OCI-LY7 (cell line): ENCODE results near the gene FAM9A. TPM values are rescaled to one million over a fixed set of nuclear protein-coding genes. Genes with fewer than 3 reads are reported as not detected.

Experiments
- Bru-seq: library from RNA; stranded (reverse); fragments of 400-500 nt; gene quantifications from one replicate; lab custom pipeline; 2021; lab: Mats Ljungman, UMichigan
- BruChase-seq, 2 experiments: library from RNA; stranded (reverse); fragments of 400-500 nt; gene quantifications; one replicate each; lab custom pipeline; 2021; lab: Mats Ljungman, UMichigan
- BruUV-seq: library from RNA; stranded (reverse); fragments of 400-500 nt; replicated peaks from 2 replicates; lab custom pipeline; 2021; lab: Mats Ljungman, UMichigan
- CTCF ChIA-PET: fragments of 300-600 bp; sonication (Branson Sonifier 250); formaldehyde crosslinking; loops from one replicate; lab custom pipeline; 2022; ENCODE audit warnings: antibody characterized with exemption; ENCODE audit not compliant: unreplicated experiment; lab: Charles Lee
- POLR2A ChIA-PET: fragments of 300-600 bp; sonication (Branson Sonifier 250); formaldehyde crosslinking; loops from one replicate; lab custom pipeline; 2022; ENCODE audit warnings: antibody characterized with exemption; lab: Charles Lee
- DNase-seq: peaks from one replicate; pipeline ENCODE4 v3.0.0-alpha.2; 2015; ENCODE audit warnings: low spot score
- H2AFZ ChIP-seq: fragments of 200-600 bp; sonication (generic), shearing (Covaris generic); 2 replicates; pipeline ENCODE4 v1.6.1; 2014; ENCODE audit warnings: mild to moderate bottlenecking, antibody characterized with exemption, low read length, moderate library complexity
- H3K27ac ChIP-seq: fragments of 200-600 bp; sonication (generic); 2 replicates; pipeline ENCODE4 v1.5.1; 2014; ENCODE audit warnings: mixed run types, low read depth, mild to moderate bottlenecking, moderate library complexity, low read length, inconsistent platforms; ENCODE audit not compliant: poor library complexity, severe bottlenecking
- H3K36me3 ChIP-seq: fragments of 200-600 bp; sonication (generic); 2 replicates; pipeline ENCODE4 v1.6.1; 2014; ENCODE audit warnings: mild to moderate bottlenecking, antibody characterized with exemption, low read length, moderate library complexity, mixed read lengths; ENCODE audit not compliant: insufficient read depth
- H3K4me1 ChIP-seq: fragments of 200-600 bp; sonication (generic); 2 replicates; pipeline ENCODE4 v1.5.1; 2014; ENCODE audit warnings: mild to moderate bottlenecking, low read length; ENCODE audit not compliant: insufficient read depth, poor library complexity, severe bottlenecking
- H3K4me2 ChIP-seq: fragments of 200-600 bp; sonication (generic); 2 replicates; pipeline ENCODE4 v1.6.1; 2014; ENCODE audit warnings: mild to moderate bottlenecking, low read length
- H3K4me3 ChIP-seq: fragments of 200-600 bp; sonication (generic); 2 replicates; pipeline ENCODE4 v1.5.1; 2014; ENCODE audit warnings: mild to moderate bottlenecking, low read depth, low read length; ENCODE audit not compliant: poor library complexity, severe bottlenecking
- H3K79me2 ChIP-seq: fragments of 200-600 bp; sonication (generic); 2 replicates; pipeline ENCODE4 v1.6.1; 2016; ENCODE audit warnings: low read depth, mild to moderate bottlenecking, low read length, moderate library complexity, mixed read lengths; ENCODE audit not compliant: insufficient read depth
- H3K9me2 ChIP-seq: fragments of 200-600 bp; sonication (generic); 2 replicates; pipeline ENCODE4 v1.6.1; 2016; ENCODE audit warnings: mild to moderate bottlenecking, low read length, mixed read lengths; ENCODE audit not compliant: insufficient read depth
- H3K9me3 ChIP-seq: fragments of 200-600 bp; sonication (generic); 2 replicates; pipeline ENCODE4 v1.6.1; 2014; ENCODE audit warnings: mild to moderate bottlenecking, mixed run types, low read length, mixed read lengths
- H4K20me1 ChIP-seq: fragments of 200-600 bp; sonication (generic); 2 replicates; pipeline ENCODE4 v1.6.1; 2014; ENCODE audit warnings: mild to moderate bottlenecking, antibody characterized with exemption, low read length, moderate library complexity, mixed read lengths; ENCODE audit not compliant: insufficient read depth
- CTCF ChIP-seq: fragments of 200-600 bp; sonication (generic); conservative IDR thresholded peaks from 2 replicates; pipeline ENCODE4 v1.5.1; 2014; ENCODE audit warnings: mild to moderate bottlenecking, antibody characterized with exemption, low read length, moderate library complexity, mixed read lengths
- EZH2phosphoT487 ChIP-seq: fragments of 200-600 bp; sonication (generic); IDR thresholded peaks from 2 replicates; pipeline ENCODE4 v1.6.1; 2018; ENCODE audit warnings: low read depth, borderline replicate concordance, mild to moderate bottlenecking, mixed run types, antibody characterized with exemption, low read length, moderate library complexity, mixed read lengths
- intact Hi-C: fragments of 100-400 bp; cut with micrococcal nuclease; formaldehyde crosslinking; loops from one replicate; pipeline ENCODE4 v1.10.0; 2022; ENCODE audit not compliant: unreplicated experiment
- long read RNA-seq: library from polyadenylated mRNA; stranded (forward); transcript quantifications from one replicate; pipeline ENCODE4 v2.0.0, GENCODE V29; 2022
- total RNA-seq, 2 experiments: library from RNA; depleted of rRNA in 1 of 2; stranded (reverse); fragments of >200 nt in 1 of 2; shearing (Covaris generic) in 1 of 2; gene quantifications; 2 replicates each; pipeline ENCODE4 v1.2.3, GENCODE V29; 2014 to 2022

FAM9A gene
- total RNA-seq (2014; rRNA removed; shearing (Covaris generic)) (not detected in 2 replicates), total RNA-seq (2022) (not detected in 2 replicates), Bru-seq, nascent RNA (not detected), BruChase-seq, experiment 1, labeled RNA remaining after a 6-hour chase (not detected), BruChase-seq, experiment 2, labeled RNA remaining after a 2-hour chase (not detected)
- long read RNA-seq = 0 reads

GRCh38 chrX:8801041-8801599, at the start of gene FAM9A:
FAM9A (minus strand) TSS chrX:8801383; CDS start chrX:8800171, 1,212 bp downstream.
- Histone ChIP-seq H3K36me3 (no peaks in the 10 kb centered on the region), H3K4me2 (no peak within 1 kb of the TSS), H3K79me2 (no peaks in the 10 kb centered on the region), H3K4me1 (no peaks in the 10 kb centered on the region), H3K27ac (no peak within 1 kb of the TSS), H3K9me3 (no peaks in the 10 kb centered on the region), H3K4me3 (no peak within 1 kb of the TSS), H3K9me2 (no peaks in the 10 kb centered on the region), H2AFZ (no peak within 1 kb of the TSS), H4K20me1 (no peaks in the 10 kb centered on the region)
- ChIA-PET POLR2A (no interaction called here), CTCF (no interaction called here)
- TF ChIP-seq EZH2phosphoT487 = no peak
- intact Hi-C loops = no loop called here
- no TSS peak for BruUV-seq
- DNase-seq = no peak

- H3K4me3 ChIP-seq = no peak overlapping the region
- CTCF ChIA-PET = no interaction called here
- no peaks in the 10 kb centered on the region for H3K4me1 ChIP-seq
- no peaks in the 10 kb centered on the region for H3K79me2 ChIP-seq
- H2AFZ ChIP-seq = no peak overlapping the region
- no peaks in the 10 kb centered on the region for H3K9me3 ChIP-seq
- DNase-seq = no peak
- TF ChIP-seq EZH2phosphoT487 (no peak), CTCF (no peak)
- POLR2A ChIA-PET = no interaction called here
- BruUV-seq = no TSS peak
- intact Hi-C loops = no loop called here
- H3K36me3 ChIP-seq = no peaks in the 10 kb centered on the region
- no peak overlapping the region for H3K27ac ChIP-seq
- H4K20me1 ChIP-seq = no peaks in the 10 kb centered on the region
- H3K9me2 ChIP-seq = no peaks in the 10 kb centered on the region
- no peak overlapping the region for H3K4me2 ChIP-seq
Observed at GRCh38 chrX:8850478-8850877, 49.3 kb upstream of the FAM9A start.

DNA sequence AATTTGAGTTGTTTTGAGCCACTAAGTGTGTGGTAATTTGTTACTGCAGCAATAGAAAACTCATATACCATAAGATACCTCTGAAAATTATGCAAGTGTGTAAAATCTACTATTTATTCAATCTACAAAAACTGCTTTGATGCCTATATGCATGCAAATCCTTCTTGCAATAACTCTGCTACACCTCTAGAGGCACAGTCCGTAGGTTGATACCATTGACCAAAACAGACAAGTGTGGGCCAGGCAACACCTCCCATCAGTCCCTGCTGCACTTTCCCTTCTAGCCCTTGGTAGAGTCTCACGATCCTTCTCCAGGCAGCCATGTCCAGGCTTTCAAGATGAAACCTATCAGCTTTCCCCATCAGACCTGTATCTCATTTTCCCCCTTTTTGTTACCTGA, 48.8 kb upstream of the FAM9A start:
- H3K9me3 ChIP-seq = no peaks in the 10 kb centered on the region
- intact Hi-C loops = no loop called here
- H3K27ac ChIP-seq = no peak overlapping the region
- DNase-seq = no peak
- no peaks in the 10 kb centered on the region for H3K9me2 ChIP-seq
- H3K4me3 ChIP-seq = no peak overlapping the region
- no peak overlapping the region for H3K4me2 ChIP-seq
- peak; percentile 29; the same call in 1 of the 2 replicates for TF ChIP-seq CTCF
- TF ChIP-seq EZH2phosphoT487 = no peak
- ChIA-PET POLR2A (no interaction called here), CTCF (no interaction called here)
- H2AFZ ChIP-seq = no peak overlapping the region
- BruUV-seq = no TSS peak
- H3K36me3 ChIP-seq = no peaks in the 10 kb centered on the region
- no peaks in the 10 kb centered on the region for H3K79me2 ChIP-seq
- no peaks in the 10 kb centered on the region for H4K20me1 ChIP-seq
- no peaks in the 10 kb centered on the region for H3K4me1 ChIP-seq
